Stimulated activated CD8-positive, alpha-beta memory T cell treated with anti-CD3 and anti-CD28 coated beads, Interleukin-15, amount 100 ng/mL, for 48 hours (primary cell): ENCODE data around the gene SLCO4A1.

Source experiments
- DNase-seq, 2 donors: peaks; one replicate each; pipeline ENCODE4 v3.0.0-alpha.2; 2020; ENCODE audit warnings: low read depth in 2 of 2

Gene SLCO4A1

GRCh38 chr20:62642051-62642665, at the start of gene SLCO4A1:
Gene SLCO4A1, plus strand, starts transcription at chr20:62642503. Its CDS starts 13,952 bp downstream, at chr20:62656455.
- DNase-seq = peak; percentile 80 to 86

- no peak for DNase-seq
Observed at GRCh38 chr20:62592506-62593177, 49.7 kb upstream of the SLCO4A1 start.

GRCh38 chr20:62593616-62594015, 48.7 kb upstream of the SLCO4A1 start:
- DNase-seq = no peak

GRCh38 chr20:62595069-62595468, 47.2 kb upstream of the SLCO4A1 start:
- DNase-seq = no peak

GRCh38 chr20:62595491-62595890, 46.8 kb upstream of the SLCO4A1 start:
- DNase-seq = no peak

- DNase-seq = no peak
Observed at GRCh38 chr20:62596486-62596885, 45.8 kb upstream of the SLCO4A1 start.

- DNase-seq = no peak
Observed at GRCh38 chr20:62596921-62597320, 45.4 kb upstream of the SLCO4A1 start.

- no peak for DNase-seq
Observed at GRCh38 chr20:62597416-62598115, 44.7 kb upstream of the SLCO4A1 start.

GRCh38 chr20:62598761-62599194, 43.5 kb upstream of the SLCO4A1 start:
- no peak for DNase-seq

GRCh38 chr20:62599216-62600110, 42.8 kb upstream of the SLCO4A1 start:
- DNase-seq = no peak

- no peak for DNase-seq
Observed at GRCh38 chr20:62601172-62601571, 41.1 kb upstream of the SLCO4A1 start.

GRCh38 chr20:62601714-62602113, 40.6 kb upstream of the SLCO4A1 start:
- DNase-seq = no peak

- no peak for DNase-seq
Observed at GRCh38 chr20:62602550-62602949, 39.8 kb upstream of the SLCO4A1 start.

- peak; percentile 45 to 62 for DNase-seq
Observed at GRCh38 chr20:62603021-62603906, 39.0 kb upstream of the SLCO4A1 start.

- no peak for DNase-seq
Observed at GRCh38 chr20:62603907-62604785, 38.2 kb upstream of the SLCO4A1 start.

GRCh38 chr20:62604796-62605195, 37.5 kb upstream of the SLCO4A1 start:
- DNase-seq = no peak

- no peak for DNase-seq
Observed at GRCh38 chr20:62605236-62605943, 36.9 kb upstream of the SLCO4A1 start.

- no peak for DNase-seq
Observed at GRCh38 chr20:62606016-62606415, 36.3 kb upstream of the SLCO4A1 start.

- DNase-seq = no peak
Observed at GRCh38 chr20:62606551-62607201, 35.6 kb upstream of the SLCO4A1 start.
